CD4-positive, alpha-beta T cell treated with Interferon alpha-2 for 1 hour (primary cell): ENCODE data around the gene EBF3.

Source experiments
- DNase-seq, 2 donors: peaks; one replicate each; pipeline ENCODE4 v3.0.0-alpha.2; 2020 to 2022

The EBF3 gene

GRCh38 chr10:129911451-129912165 lies 52.5 kb downstream of the EBF3 start:
- DNase-seq: no peak

GRCh38 chr10:129910861-129911260 lies 53.2 kb downstream of the EBF3 start:
- DNase-seq: no peak

- no peak for DNase-seq
These were observed 54.4 kb downstream of the EBF3 start for GRCh38 chr10:129909531-129910256.

- no peak for DNase-seq
These were observed 55.0 kb downstream of the EBF3 start for GRCh38 chr10:129909080-129909479.

- DNase-seq: no peak
These were observed 55.7 kb downstream of the EBF3 start for GRCh38 chr10:129908406-129908805.

GRCh38 chr10:129905553-129905952 lies 58.5 kb downstream of the EBF3 start:
- DNase-seq: no peak

- no peak for DNase-seq
These were observed 59.8 kb downstream of the EBF3 start for GRCh38 chr10:129904323-129904722.

GRCh38 chr10:129901389-129902006 lies 62.6 kb downstream of the EBF3 start:
- DNase-seq: no peak

- DNase-seq: no peak
These were observed 63.2 kb downstream of the EBF3 start for GRCh38 chr10:129900825-129901224.

GRCh38 chr10:129899276-129900130 lies 64.6 kb downstream of the EBF3 start:
- DNase-seq: no peak

- no peak for DNase-seq
These were observed 65.3 kb downstream of the EBF3 start for GRCh38 chr10:129898706-129899268.

- no peak for DNase-seq
These were observed 66.0 kb downstream of the EBF3 start for GRCh38 chr10:129897871-129898626.

GRCh38 chr10:129896860-129897200 lies 67.2 kb downstream of the EBF3 start:
- no peak for DNase-seq

GRCh38 chr10:129896136-129896859 lies 67.8 kb downstream of the EBF3 start:
- DNase-seq: no peak

- no peak for DNase-seq
These were observed 68.3 kb downstream of the EBF3 start for GRCh38 chr10:129895811-129896135.

GRCh38 chr10:129894698-129895097 lies 69.4 kb downstream of the EBF3 start:
- no peak for DNase-seq

- DNase-seq: no peak
These were observed 70.7 kb downstream of the EBF3 start for GRCh38 chr10:129893104-129894089.

- no peak for DNase-seq
These were observed 71.5 kb downstream of the EBF3 start for GRCh38 chr10:129892548-129893052.

GRCh38 chr10:129891806-129892205 lies 72.3 kb downstream of the EBF3 start:
- no peak for DNase-seq

- no peak for DNase-seq
These were observed 73.9 kb downstream of the EBF3 start for GRCh38 chr10:129890170-129890569.
